ENCODE results near the gene MUCL3.

Gene MUCL3

DNA sequence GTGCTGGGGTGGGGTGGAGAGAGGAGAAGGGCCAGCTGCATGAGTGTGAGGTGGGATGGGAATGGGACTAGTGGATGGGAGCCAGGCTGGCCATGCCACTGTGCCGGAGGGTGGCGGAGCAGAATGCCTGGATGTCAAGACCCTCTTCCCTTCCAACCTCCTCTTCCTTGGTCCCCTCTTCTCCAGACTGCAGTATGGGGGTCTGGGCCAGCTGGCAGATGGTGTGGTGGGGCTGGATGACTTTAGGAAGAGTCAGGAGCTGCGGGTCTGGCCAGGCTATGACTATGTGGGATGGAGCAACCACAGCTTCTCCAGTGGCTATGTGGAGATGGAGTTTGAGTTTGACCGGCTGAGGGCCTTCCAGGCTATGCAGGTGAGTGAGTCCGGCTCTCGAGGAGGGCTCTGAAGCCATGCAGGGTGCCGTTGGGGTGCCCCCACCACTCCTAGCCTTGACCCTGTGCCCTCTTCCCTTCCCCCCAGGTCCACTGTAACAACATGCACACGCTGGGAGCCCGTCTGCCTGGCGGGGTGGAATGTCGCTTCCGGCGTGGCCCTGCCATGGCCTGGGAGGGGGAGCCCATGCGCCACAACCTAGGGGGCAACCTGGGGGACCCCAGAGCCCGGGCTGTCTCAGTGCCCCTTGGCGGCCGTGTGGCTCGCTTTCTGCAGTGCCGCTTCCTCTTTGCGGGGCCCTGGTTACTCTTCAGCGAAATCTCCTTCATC lies 48.8 kb upstream of the MUCL3 start:
- ATAC-seq, result no peak
- TF ChIP-seq BACH2 (CRISPR knock-in tag; IDR thresholded peaks at IDR 0.05; ENCODE audit: borderline replicate concordance), result no peak
- TF ChIP-seq, protein P1, sequence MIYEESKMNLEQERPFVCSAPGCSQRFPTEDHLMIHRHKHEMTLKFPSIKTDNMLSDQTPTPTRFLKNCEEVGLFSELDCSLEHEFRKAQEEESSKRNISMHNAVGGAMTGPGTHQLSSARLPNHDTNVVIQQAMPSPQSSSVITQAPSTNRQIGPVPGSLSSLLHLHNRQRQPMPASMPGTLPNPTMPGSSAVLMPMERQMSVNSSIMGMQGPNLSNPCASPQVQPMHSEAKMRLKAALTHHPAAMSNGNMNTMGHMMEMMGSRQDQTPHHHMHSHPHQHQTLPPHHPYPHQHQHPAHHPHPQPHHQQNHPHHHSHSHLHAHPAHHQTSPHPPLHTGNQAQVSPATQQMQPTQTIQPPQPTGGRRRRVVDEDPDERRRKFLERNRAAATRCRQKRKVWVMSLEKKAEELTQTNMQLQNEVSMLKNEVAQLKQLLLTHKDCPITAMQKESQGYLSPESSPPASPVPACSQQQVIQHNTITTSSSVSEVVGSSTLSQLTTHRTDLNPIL (CRISPR knock-in tag; IDR thresholded peaks at IDR 0.05; ENCODE audit: low read depth), result no peak
- no peak for TF ChIP-seq ZNF70 (CRISPR knock-in tag; IDR thresholded peaks at IDR 0.05)
- no peak for TF ChIP-seq ZNF565 (CRISPR knock-in tag; conservative IDR thresholded peaks at IDR 0.05; ENCODE audit: low read depth)
- TF ChIP-seq GLIS3 (CRISPR knock-in tag; IDR thresholded peaks at IDR 0.05), result no peak
- TF ChIP-seq, protein P2, sequence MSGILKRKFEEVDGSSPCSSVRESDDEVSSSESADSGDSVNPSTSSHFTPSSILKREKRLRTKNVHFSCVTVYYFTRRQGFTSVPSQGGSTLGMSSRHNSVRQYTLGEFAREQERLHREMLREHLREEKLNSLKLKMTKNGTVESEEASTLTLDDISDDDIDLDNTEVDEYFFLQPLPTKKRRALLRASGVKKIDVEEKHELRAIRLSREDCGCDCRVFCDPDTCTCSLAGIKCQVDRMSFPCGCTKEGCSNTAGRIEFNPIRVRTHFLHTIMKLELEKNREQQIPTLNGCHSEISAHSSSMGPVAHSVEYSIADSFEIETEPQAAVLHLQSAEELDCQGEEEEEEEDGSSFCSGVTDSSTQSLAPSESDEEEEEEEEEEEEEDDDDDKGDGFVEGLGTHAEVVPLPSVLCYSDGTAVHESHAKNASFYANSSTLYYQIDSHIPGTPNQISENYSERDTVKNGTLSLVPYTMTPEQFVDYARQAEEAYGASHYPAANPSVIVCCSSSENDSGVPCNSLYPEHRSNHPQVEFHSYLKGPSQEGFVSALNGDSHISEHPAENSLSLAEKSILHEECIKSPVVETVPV (CRISPR knock-in tag; IDR thresholded peaks at IDR 0.05), result no peak
- TF ChIP-seq, protein P3, sequence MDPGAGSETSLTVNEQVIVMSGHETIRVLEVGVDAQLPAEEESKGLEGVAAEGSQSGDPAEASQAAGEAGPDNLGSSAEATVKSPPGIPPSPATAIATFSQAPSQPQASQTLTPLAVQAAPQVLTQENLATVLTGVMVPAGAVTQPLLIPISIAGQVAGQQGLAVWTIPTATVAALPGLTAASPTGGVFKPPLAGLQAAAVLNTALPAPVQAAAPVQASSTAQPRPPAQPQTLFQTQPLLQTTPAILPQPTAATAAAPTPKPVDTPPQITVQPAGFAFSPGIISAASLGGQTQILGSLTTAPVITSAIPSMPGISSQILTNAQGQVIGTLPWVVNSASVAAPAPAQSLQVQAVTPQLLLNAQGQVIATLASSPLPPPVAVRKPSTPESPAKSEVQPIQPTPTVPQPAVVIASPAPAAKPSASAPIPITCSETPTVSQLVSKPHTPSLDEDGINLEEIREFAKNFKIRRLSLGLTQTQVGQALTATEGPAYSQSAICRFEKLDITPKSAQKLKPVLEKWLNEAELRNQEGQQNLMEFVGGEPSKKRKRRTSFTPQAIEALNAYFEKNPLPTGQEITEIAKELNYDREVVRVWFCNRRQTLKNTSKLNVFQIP (CRISPR knock-in tag; IDR thresholded peaks at IDR 0.05; ENCODE audit: borderline replicate concordance, low read depth), result no peak
- TF ChIP-seq, protein P4, sequence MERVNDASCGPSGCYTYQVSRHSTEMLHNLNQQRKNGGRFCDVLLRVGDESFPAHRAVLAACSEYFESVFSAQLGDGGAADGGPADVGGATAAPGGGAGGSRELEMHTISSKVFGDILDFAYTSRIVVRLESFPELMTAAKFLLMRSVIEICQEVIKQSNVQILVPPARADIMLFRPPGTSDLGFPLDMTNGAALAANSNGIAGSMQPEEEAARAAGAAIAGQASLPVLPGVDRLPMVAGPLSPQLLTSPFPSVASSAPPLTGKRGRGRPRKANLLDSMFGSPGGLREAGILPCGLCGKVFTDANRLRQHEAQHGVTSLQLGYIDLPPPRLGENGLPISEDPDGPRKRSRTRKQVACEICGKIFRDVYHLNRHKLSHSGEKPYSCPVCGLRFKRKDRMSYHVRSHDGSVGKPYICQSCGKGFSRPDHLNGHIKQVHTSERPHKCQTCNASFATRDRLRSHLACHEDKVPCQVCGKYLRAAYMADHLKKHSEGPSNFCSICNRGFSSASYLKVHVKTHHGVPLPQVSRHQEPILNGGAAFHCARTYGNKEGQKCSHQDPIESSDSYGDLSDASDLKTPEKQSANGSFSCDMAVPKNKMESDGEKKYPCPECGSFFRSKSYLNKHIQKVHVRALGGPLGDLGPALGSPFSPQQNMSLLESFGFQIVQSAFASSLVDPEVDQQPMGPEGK (CRISPR knock-in tag; IDR thresholded peaks at IDR 0.05; ENCODE audit: borderline replicate concordance), result no peak
- no peak for TF ChIP-seq RARB (CRISPR knock-in tag; IDR thresholded peaks at IDR 0.05)
- TF ChIP-seq ZFP3 (CRISPR knock-in tag; IDR thresholded peaks at IDR 0.05), result no peak
- no peak for TF ChIP-seq ZNF8 (CRISPR knock-in tag; IDR thresholded peaks at IDR 0.05)
- no peak for TF ChIP-seq CSDC2 (CRISPR knock-in tag; IDR thresholded peaks at IDR 0.05)
- TF ChIP-seq, protein P5, sequence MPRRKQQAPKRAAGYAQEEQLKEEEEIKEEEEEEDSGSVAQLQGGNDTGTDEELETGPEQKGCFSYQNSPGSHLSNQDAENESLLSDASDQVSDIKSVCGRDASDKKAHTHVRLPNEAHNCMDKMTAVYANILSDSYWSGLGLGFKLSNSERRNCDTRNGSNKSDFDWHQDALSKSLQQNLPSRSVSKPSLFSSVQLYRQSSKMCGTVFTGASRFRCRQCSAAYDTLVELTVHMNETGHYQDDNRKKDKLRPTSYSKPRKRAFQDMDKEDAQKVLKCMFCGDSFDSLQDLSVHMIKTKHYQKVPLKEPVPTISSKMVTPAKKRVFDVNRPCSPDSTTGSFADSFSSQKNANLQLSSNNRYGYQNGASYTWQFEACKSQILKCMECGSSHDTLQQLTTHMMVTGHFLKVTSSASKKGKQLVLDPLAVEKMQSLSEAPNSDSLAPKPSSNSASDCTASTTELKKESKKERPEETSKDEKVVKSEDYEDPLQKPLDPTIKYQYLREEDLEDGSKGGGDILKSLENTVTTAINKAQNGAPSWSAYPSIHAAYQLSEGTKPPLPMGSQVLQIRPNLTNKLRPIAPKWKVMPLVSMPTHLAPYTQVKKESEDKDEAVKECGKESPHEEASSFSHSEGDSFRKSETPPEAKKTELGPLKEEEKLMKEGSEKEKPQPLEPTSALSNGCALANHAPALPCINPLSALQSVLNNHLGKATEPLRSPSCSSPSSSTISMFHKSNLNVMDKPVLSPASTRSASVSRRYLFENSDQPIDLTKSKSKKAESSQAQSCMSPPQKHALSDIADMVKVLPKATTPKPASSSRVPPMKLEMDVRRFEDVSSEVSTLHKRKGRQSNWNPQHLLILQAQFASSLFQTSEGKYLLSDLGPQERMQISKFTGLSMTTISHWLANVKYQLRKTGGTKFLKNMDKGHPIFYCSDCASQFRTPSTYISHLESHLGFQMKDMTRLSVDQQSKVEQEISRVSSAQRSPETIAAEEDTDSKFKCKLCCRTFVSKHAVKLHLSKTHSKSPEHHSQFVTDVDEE (CRISPR knock-in tag; IDR thresholded peaks at IDR 0.05), result no peak
- TF ChIP-seq TOX (CRISPR knock-in tag; IDR thresholded peaks at IDR 0.05; ENCODE audit: borderline replicate concordance), result no peak
- TF ChIP-seq ZC3H10 (CRISPR knock-in tag; IDR thresholded peaks at IDR 0.05), result no peak
- no peak for TF ChIP-seq ARNTL (CRISPR knock-in tag; IDR thresholded peaks at IDR 0.05; ENCODE audit: borderline replicate concordance, low read depth)
- no peak for TF ChIP-seq PPARA (CRISPR knock-in tag; IDR thresholded peaks at IDR 0.05; ENCODE audit: borderline replicate concordance)
- TF ChIP-seq ESRRG (CRISPR knock-in tag; IDR thresholded peaks at IDR 0.05), result no peak

DNA sequence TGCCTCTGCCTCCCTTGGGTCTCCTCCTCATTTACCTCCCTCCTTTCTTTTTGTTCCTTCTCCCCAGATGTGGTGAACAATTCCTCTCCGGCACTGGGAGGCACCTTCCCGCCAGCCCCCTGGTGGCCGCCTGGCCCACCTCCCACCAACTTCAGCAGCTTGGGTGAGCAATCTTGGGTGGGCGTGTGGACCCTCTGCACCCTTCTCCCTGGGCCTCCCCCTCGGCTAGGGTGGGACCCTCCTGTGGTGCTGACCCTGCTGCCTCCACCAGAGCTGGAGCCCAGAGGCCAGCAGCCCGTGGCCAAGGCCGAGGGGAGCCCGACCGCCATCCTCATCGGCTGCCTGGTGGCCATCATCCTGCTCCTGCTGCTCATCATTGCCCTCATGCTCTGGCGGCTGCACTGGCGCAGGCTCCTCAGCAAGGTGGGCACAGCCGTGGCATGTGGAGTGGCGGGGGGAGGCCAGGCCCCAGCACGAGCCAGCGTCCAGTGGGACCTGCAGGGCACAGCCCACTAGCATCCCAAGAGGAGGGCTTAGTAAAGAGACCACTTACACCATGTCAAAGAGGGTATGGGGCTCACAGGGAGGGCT lies 47.7 kb upstream of the MUCL3 start:
- no peak; the same call in 2 of the 3 replicates for ATAC-seq
- TF ChIP-seq, protein P4 (CRISPR knock-in tag; IDR thresholded peaks at IDR 0.05; ENCODE audit: borderline replicate concordance), result no peak
- no peak for TF ChIP-seq CSDC2 (CRISPR knock-in tag; IDR thresholded peaks at IDR 0.05)
- TF ChIP-seq RARB (CRISPR knock-in tag; IDR thresholded peaks at IDR 0.05), result no peak
- no peak for TF ChIP-seq ESRRG (CRISPR knock-in tag; IDR thresholded peaks at IDR 0.05)
- TF ChIP-seq, protein P1 (CRISPR knock-in tag; IDR thresholded peaks at IDR 0.05; ENCODE audit: low read depth), result no peak
- no peak for TF ChIP-seq ISL1 (CRISPR knock-in tag; IDR thresholded peaks at IDR 0.05)
- TF ChIP-seq PPARA (CRISPR knock-in tag; IDR thresholded peaks at IDR 0.05; ENCODE audit: borderline replicate concordance), result no peak
- TF ChIP-seq ZFP30 (CRISPR knock-in tag; IDR thresholded peaks at IDR 0.05), result no peak
- TF ChIP-seq, protein P2 (CRISPR knock-in tag; IDR thresholded peaks at IDR 0.05), result no peak
- no peak for TF ChIP-seq ZFP3 (CRISPR knock-in tag; IDR thresholded peaks at IDR 0.05)
- TF ChIP-seq ZNF70 (CRISPR knock-in tag; IDR thresholded peaks at IDR 0.05), result no peak
- no peak for TF ChIP-seq ZC3H10 (CRISPR knock-in tag; IDR thresholded peaks at IDR 0.05)
- TF ChIP-seq ZNF565 (CRISPR knock-in tag; conservative IDR thresholded peaks at IDR 0.05; ENCODE audit: low read depth), result no peak
- TF ChIP-seq BACH2 (CRISPR knock-in tag; IDR thresholded peaks at IDR 0.05; ENCODE audit: borderline replicate concordance), result no peak

Measured in SK-N-SH treated with all-trans-retinoic acid at 6 μM for 48 hours (cell line).